Measurements from ENCODE around the gene ANTXR1.

DNA sequence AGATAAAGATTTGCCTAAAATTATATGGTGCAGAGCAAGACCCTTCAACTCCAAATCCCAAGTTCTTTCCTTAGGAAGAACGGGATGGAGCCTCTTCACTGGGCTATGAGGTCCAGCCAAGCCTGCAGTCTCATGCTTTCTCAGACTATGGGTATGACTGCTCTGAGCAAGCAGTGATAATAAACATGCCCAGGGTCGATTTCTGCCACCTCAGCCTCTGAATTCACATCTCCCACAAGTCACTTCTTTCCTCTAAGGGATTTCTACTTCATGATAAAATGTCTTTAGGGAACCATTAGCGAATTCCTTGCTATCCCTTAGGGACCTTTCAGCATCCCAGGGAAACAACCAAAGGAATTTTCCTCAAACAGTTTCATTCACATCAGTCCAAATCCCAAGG is 279.3 kb downstream of the ANTXR1 start:
- TF ChIP-seq, protein P1, sequence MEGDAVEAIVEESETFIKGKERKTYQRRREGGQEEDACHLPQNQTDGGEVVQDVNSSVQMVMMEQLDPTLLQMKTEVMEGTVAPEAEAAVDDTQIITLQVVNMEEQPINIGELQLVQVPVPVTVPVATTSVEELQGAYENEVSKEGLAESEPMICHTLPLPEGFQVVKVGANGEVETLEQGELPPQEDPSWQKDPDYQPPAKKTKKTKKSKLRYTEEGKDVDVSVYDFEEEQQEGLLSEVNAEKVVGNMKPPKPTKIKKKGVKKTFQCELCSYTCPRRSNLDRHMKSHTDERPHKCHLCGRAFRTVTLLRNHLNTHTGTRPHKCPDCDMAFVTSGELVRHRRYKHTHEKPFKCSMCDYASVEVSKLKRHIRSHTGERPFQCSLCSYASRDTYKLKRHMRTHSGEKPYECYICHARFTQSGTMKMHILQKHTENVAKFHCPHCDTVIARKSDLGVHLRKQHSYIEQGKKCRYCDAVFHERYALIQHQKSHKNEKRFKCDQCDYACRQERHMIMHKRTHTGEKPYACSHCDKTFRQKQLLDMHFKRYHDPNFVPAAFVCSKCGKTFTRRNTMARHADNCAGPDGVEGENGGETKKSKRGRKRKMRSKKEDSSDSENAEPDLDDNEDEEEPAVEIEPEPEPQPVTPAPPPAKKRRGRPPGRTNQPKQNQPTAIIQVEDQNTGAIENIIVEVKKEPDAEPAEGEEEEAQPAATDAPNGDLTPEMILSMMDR (conservative IDR thresholded peaks at IDR 0.05 in 1 of 2, IDR thresholded peaks at IDR 0.05 in 1 of 2; ENCODE audit: low read depth in 1 of 2, low read length in 2 of 2) = no peak
- TF ChIP-seq EZH2 (IDR thresholded peaks at IDR 0.05; ENCODE audit: low read length, missing control alignments) = no peak
